ENCODE data around the gene MRM3.
"Not testable (repeated sequence)": the region's sequence is repeated elsewhere in the genome, so short reads cannot be mapped to it uniquely, and the experiment has no call there.

Gene MRM3

DNA sequence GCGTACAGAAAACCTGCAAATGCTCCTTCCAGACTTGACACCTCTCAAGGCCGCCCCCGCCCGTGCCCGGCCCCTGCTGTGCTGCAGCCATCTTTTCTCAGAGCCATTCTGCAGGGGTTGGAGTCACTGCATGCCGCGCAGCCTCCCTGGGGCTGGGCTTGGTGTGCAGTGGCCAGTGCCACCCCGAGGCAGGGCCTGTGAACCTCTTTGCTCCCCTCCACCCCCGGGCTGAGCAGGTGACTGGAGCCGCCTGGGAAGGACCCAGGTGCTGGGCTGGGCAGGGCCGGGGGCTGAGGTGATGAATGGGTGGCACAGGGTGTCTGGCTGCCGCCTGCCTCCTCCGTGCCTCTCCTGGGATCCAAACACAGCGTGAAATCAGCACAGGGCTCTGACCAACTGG is 20.3 kb downstream of the MRM3 start:
- no peak for DNase-seq (ENCODE audit: extremely low read depth, low read depth)
- no peak for TF ChIP-seq CTCF (IDR thresholded peaks at IDR 0.05; ENCODE audit: low read depth, low read length)

DNA sequence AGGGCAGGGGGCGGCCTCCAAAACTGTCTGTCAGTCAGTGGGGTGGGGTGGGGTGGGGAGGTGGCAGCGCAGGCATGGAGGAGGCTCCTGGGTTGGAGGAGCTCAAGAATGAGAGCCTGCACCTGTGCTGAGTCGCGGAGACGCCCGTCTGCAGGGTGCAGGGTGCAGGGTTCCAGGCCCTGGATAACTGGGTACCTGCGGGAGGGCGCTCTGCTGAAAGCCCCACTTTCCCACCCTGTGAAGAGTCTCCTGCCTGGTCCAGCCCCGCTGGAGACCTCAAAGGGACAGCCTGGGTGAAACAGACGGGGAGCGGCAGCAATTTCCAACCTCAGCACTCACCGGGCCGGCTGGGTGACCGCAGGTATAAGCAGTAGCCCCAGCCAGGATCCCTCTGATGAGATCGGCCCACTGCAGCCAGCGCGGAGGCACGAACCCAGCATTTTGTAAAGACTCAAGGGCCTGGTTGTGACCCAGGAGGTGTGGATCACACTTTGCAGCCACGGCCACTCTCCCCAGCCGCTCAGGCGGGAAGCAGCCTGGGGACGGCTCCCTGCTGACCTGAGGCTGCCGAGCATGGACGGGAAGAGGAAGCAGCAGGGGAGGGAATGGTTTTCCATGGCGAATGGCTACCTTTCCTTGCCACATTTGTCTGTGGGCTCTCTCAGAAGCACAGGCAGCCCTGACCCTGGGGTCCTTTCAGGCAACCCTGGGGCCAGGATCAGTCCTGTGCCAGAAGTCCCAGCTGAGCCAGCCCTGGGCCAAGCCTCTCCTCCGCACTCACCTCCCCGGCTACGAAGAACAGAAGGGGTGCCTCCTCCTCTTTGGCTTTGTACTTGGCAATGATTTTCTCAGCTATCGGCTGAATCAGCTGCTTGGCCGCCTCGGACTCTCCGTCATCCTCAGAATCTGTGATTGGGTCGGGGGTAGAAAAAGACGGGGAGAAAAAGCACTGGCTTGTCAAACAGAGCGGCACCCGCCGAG is 21.0 kb downstream of the MRM3 start:
- TF ChIP-seq CTCF (IDR thresholded peaks at IDR 0.05; ENCODE audit: low read depth, low read length), result no peak
- DNase-seq (ENCODE audit: extremely low read depth, low read depth), result no peak

DNA sequence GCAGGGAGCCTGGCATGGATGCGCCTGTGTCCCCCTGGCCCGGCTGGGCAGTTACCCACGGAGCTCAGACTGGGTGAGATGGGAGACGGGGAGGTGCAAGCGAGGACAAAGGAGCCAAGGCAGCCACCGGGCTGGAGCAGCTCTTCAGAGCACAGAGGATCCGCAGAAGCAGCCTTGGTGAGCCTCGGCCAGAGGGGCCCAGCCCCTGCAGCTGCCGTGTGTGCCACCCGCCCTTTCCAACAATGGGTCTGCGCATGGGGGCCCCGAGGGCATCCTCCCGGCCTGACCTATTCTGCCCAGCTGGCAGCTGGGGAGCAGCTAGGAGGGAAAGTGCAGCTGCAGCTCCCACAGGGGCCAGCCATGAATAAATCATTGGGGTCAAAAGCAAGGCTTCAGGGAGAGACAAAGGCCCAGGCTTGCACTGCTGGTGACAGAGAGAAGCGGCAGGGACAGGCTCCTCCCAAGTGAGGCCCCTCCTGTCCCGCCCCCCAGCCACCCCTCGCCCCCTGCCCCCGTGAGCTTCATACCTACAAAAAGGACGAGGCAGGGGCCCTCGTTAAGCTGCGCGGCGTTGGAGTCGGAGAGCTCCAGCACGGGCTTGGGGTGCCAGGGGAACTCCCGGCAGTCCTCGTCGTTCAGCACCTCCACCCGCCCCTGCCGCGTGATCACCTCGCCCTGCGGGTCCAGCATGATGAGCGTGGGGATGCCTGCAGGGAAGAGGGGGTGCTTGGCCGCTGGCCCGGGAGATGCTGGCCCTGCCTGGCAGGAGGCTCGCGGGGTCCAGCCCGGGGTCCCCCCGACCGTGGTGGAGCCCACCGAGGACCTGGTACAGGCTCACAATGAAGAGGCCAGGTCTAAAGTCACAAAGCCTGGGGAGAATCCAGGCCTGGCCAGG is 22.6 kb downstream of the MRM3 start:
- no peak for DNase-seq (ENCODE audit: extremely low read depth, low read depth)
- TF ChIP-seq CTCF (IDR thresholded peaks at IDR 0.05; ENCODE audit: low read depth, low read length), result no peak

- not testable (repeated sequence) for DNase-seq (ENCODE audit: extremely low read depth, low read depth)
Observed at GRCh38 chr17:805886-806285, 23.7 kb downstream of the MRM3 start.

- DNase-seq (ENCODE audit: extremely low read depth, low read depth), result no peak
Observed at GRCh38 chr17:806346-806745, 24.2 kb downstream of the MRM3 start.

GRCh38 chr17:806781-807522 is 24.8 kb downstream of the MRM3 start:
- no peak for TF ChIP-seq CTCF (IDR thresholded peaks at IDR 0.05; ENCODE audit: low read depth, low read length)

More at GRCh38 chr17:806346-806745, 24.2 kb downstream of the MRM3 start:
- TF ChIP-seq CTCF (IDR thresholded peaks at IDR 0.05; ENCODE audit: low read depth, low read length), result no peak

DNA sequence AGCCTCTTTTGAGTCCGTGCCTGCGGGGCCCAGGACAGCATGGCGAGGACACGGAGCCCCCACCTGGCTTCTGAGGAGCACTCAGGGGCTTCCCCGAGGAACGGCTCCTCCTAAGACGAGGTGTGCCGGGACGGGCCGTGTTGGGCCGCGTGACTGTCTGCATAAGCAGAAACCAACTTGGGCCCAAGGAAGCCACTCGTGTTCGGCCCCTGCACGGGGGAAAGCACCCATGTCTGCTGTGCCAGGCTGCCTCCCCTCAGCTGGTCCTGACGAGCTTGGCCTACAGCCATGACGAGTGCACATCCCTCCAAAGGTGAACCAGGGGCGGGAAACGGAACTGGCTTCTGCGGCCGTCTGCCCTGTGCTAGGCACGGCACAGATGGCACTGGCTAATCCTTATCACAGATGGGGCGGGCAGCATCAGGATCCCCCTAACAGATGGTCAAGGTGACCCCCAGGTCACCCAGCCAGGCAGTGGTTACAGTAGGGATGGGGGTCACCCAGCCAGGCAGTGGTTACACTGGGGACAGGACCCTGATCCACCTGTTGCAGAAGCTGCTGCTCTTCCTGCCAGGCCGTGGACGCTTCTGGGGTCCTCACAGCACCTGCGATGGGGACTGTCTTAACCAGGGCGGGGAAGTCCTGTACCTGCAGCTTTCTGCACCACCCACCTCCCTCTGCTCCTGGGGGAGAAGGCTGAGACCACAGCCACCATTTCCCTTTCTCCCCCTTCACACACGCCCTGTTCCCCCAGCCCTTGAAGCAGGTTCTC is 25.6 kb downstream of the MRM3 start:
- DNase-seq (ENCODE audit: extremely low read depth, low read depth), result no peak
- no peak for TF ChIP-seq CTCF (IDR thresholded peaks at IDR 0.05; ENCODE audit: low read depth, low read length)

More at GRCh38 chr17:806781-807522, 24.8 kb downstream of the MRM3 start:
- no peak for DNase-seq (ENCODE audit: extremely low read depth, low read depth)

All from AG09319 (cell line).